GM19025 (cell line): Measurements from ENCODE around the gene ZIC5.

Source experiments
- ATAC-seq: cut with Tn5 transposase; IDR thresholded peaks from one replicate; pipeline ENCODE4 v1.9.1; 2021; ENCODE audit warnings: mild to moderate bottlenecking, low read depth, moderate library complexity; ENCODE audit not compliant: unreplicated experiment

ZIC5 gene

DNA sequence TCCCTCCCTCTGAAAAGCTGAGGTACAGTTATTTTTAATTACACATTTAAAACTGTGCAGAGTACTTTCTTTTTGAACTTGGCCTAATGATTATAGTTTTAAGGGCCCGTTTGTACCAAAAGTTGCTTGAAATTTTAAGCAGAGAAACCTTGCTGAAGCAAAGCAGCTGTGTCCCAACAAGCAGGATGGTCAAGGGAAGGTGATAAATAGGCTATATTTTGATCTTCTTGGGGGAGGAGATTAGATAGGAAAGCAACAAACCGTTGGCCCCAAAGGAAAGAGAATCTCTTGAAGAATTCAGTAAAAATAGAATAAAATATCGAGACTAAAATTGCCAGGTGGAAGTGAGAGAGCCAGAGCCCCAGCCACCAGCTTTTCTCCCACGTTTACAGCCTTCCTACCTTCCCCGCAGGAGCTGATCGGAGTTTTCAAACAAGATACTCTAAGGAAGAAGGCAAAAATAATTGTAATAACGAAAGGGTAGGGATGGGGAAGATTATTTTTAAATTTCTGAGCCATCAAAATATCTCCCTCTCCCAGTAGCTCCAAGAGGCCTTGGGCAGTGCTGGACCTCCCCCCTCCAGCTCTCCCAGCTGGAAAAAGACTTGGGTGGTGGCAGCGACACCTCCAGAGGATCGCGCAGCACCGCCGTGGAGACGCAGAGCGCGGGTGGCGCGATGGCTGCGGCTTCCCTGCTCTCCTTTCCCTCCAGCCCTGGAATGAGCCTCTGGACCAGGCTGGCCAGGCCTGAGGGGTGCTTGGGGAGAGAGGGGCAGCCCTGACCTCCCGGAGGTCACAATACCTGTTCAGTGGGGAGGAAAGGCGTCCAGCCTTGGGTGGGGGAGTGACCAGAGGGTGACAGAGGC lies 15.8 kb upstream of the ZIC5 start:
- no peak for ATAC-seq

DNA sequence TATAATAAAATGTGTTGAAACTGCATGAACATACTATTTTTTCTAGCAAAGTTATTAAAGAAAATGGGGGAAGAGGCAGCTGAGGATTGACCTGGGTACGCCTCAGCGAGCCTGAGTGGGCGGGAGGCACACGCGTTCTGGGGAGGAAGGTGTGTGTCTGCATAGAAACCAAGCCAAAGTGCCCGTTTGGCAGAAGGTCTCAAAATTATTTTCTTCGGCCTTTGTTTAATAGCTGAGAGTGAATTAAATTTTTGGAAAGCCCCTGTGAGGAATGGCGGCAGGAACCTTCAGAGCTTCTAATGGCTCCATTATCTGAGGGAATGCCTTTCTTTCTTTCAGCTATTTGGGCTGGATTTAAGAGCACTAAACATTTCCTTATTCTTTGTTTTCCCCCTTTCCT lies 15.2 kb upstream of the ZIC5 start:
- no peak for ATAC-seq

GRCh38 chr13:99985886-99986527 lies 14.4 kb upstream of the ZIC5 start:
- no peak for ATAC-seq

DNA sequence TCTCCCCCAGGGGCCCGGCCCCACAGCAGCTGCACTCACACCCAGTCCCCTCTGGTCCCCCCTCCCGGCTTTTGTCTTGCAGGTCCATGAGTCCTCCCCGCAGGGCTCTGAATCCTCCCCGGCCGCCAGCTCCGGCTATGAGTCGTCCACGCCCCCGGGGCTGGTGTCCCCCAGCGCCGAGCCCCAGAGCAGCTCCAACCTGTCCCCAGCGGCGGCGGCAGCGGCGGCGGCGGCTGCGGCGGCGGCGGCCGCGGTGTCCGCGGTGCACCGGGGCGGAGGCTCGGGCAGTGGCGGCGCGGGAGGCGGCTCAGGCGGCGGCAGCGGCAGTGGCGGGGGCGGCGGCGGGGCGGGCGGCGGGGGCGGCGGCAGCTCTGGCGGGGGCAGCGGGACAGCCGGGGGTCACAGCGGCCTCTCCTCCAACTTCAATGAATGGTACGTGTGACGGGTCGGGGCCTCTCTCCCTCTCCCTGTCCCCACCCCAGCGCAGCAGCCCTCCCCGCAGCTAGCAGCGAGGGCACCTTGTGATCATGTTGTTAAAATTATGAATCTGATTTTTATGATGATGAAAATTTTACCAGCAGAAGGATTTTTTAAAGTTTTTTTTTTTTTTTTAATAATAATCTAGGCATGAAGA lies 13.8 kb upstream of the ZIC5 start:
- ATAC-seq: no peak

GRCh38 chr13:99984461-99985240 lies 13.1 kb upstream of the ZIC5 start:
- ATAC-seq: no peak

- no peak for ATAC-seq
Measured at GRCh38 chr13:99983499-99984401, 12.2 kb upstream of the ZIC5 start.

DNA sequence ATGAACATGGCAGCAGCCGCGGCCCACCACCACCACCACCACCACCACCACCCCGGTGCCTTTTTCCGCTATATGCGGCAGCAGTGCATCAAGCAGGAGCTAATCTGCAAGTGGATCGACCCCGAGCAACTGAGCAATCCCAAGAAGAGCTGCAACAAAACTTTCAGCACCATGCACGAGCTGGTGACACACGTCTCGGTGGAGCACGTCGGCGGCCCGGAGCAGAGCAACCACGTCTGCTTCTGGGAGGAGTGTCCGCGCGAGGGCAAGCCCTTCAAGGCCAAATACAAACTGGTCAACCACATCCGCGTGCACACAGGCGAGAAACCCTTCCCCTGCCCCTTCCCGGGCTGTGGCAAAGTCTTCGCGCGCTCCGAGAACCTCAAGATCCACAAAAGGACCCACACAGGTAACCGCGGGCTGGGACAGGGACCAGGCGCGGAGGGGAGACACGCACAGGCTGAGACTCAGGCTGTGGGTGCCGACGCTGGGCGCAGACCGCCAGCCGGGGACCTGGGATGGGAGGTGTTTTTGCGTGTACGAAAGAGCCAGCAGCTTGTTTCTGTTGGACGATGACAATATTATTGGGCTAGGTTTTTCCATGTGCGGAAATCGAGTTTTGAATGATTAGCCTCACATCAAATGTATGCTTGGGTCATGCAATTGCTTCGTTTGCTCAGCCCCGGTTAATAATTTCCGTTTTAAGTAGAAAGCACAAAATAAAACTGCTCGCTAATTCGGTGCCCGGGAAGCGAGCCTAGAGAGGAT lies 11.3 kb upstream of the ZIC5 start:
- ATAC-seq: no peak

DNA sequence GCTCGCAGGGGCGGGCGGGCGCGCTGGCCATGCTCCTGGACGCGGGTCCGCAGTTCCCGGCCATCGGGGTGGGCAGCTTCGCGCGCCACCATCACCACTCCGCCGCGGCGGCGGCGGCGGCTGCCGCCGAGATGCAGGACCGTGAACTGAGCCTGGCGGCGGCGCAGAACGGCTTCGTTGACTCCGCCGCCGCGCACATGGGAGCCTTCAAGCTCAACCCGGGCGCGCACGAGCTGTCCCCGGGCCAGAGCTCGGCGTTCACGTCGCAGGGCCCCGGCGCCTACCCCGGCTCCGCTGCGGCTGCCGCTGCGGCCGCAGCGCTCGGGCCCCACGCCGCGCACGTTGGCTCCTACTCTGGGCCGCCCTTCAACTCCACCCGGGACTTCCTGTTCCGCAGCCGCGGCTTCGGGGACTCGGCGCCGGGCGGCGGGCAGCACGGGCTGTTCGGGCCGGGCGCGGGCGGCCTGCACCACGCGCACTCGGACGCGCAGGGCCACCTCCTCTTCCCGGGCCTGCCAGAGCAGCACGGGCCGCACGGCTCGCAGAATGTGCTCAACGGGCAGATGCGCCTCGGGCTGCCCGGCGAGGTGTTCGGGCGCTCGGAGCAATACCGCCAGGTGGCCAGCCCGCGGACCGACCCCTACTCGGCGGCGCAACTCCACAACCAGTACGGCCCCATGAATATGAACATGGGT lies 10.6 kb upstream of the ZIC5 start:
- no peak for ATAC-seq

- no peak for ATAC-seq
Measured at GRCh38 chr13:99981735-99982035, 10.1 kb upstream of the ZIC5 start, which contains the start of gene ZIC2. Gene ZIC2, plus strand, starts transcription at chr13:99981784. Its CDS starts 281 bp downstream, at chr13:99982065.

GRCh38 chr13:99980824-99981734 lies 9.5 kb upstream of the ZIC5 start:
- no peak for ATAC-seq

GRCh38 chr13:99980201-99980823 lies 8.7 kb upstream of the ZIC5 start:
- peak; percentile 70 for ATAC-seq

DNA sequence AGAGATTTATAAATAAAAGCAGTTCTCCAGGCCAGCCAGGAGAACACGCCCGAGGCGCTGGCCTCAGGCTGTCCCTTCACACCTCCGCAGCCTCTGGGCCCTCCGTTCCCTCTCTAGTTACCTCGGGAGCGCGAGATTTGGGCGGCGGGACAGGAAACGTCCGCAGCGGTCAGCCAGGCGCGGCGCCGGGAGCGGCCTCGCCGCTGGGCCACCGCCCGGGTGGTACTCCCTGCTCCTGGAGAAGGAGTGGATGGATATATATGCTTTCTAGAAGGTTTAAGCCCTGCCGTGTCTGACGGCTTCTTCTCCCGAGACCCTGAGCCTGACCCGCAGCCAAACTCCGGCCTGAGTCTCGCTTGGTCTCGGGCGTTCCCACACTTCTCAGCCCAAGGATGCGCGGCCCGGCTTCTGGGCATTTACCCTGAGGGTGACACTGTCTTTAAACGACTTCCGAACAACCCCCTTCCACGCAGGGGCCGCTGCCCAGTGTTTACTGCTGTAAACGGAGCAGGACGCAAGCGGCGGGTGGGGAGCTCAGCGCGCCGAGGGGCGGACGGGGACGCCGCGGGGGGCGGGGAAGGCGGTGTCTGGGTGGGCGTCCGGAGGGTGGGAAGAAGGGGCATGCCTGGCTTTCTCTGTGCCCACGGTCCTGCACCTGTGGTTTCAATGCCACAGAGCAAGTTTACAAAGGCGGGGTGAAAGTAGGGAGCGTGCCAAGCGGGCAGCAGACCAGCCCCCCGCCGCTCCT lies 8.1 kb upstream of the ZIC5 start:
- no peak for ATAC-seq

- no peak for ATAC-seq
Measured at GRCh38 chr13:99978799-99979452, 7.4 kb upstream of the ZIC5 start.

DNA sequence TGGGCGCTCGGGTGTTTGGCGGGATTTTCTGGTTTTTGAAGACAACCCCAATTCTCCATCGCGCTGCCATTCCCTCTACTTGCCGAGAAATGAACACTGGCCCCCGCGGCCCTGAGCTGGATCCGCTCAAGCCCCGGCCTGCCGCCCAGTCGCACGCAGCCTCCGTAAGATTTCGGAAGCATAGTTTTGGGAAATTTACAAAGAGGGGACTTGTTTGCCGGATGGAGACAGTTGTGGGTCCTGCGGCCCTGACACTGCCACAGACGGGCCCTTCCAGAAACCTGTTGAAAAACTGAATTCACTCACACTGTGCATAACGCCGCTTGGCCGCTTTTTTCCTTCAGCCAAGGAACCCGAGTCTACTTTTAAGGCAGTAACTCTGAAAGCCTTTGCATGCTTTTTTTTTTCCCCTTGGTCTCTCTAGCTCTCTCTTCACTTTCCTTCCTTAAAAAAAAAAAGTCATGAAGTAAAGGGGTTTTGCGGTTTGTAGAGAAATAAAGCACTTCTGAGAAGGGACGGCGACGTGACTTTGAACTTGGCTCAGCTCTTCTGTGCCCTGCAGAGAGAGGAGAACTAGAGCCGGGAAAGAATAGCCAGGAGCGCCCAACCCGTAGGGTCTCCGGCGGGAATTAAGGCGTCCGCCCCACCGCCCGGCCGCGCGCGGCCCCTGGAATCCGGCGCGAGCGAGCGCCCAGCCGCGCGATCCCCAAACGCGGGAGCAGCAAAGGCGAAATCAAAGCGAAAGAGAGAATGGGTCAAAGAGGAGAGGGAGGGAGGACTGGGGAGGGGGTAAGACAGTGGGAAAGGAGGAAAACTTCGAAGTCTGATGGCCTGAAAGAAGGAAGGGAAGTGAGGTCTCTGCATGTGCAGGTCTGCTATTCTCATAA lies 6.6 kb upstream of the ZIC5 start:
- no peak for ATAC-seq

- no peak for ATAC-seq
Measured at GRCh38 chr13:99977334-99977911, 5.9 kb upstream of the ZIC5 start.
